HepG2 (cell line): ENCODE measurements around the gene TH. TPM values are rescaled to one million over a fixed set of nuclear protein-coding genes. Genes with fewer than 3 reads are reported as not detected.

Experiments used
- GATA4 ChIP-seq: sonication (generic); IDR thresholded peaks from 2 replicates; pipeline ENCODE4 v1.6.1; 2016; ENCODE audit warnings: antibody characterized with exemption, low read depth, borderline replicate concordance
- MED8 ChIP-seq: sonication (generic); formaldehyde crosslinking; IDR thresholded peaks from 2 replicates; pipeline ENCODE4 v1.8.1; 2023; ENCODE audit warnings: mild to moderate bottlenecking, missing genetic modification reagents; ENCODE audit not compliant: insufficient replicate concordance
- MEIS1 ChIP-seq: sonication (generic); formaldehyde crosslinking; IDR thresholded peaks from 2 replicates; pipeline ENCODE4 v1.9.0; 2021; ENCODE audit warnings: mild to moderate bottlenecking, missing genetic modification reagents, moderate library complexity, borderline replicate concordance
- ZNF138 ChIP-seq: sonication (generic); formaldehyde crosslinking; IDR thresholded peaks from 2 replicates; pipeline ENCODE4 v1.5.0; 2020; ENCODE audit warnings: mild to moderate bottlenecking, low read depth, missing genetic modification reagents
- ZNF263 ChIP-seq: sonication (generic); formaldehyde crosslinking; IDR thresholded peaks from 2 replicates; pipeline ENCODE4 v1.4.0; 2020; ENCODE audit warnings: missing genetic modification reagents
- ZNF274 ChIP-seq: sonication (generic); formaldehyde crosslinking; IDR thresholded peaks from 2 replicates; pipeline ENCODE4 v1.5.1; 2020; ENCODE audit warnings: mild to moderate bottlenecking, missing genetic modification reagents
- ZNF614 ChIP-seq: IDR thresholded peaks from 2 replicates; pipeline ENCODE4 v1.6.1; 2018; ENCODE audit warnings: missing biosample characterization, missing genetic modification reagents, inconsistent platforms, borderline replicate concordance
- polyA plus RNA-seq, 8 experiments: library from polyadenylated mRNA; depleted of rRNA in 3 of 8; stranded (reverse) in 7 of 8; unstranded in 1 of 8; fragments of >200 nt; fragmentation: Illumina TruSeq in 4 of 8; extraction: Trizol in 4 of 8; gene quantifications; 2 replicates each; pipeline versions ENCODE4 v1.2.1 to v1.2.3, GENCODE V29; 2011 to 2016; ENCODE audit warnings: low read depth in 4 of 8, missing spikeins in 1 of 8, mixed read lengths in 1 of 8; ENCODE audit not compliant: insufficient read depth in 1 of 8
- total RNA-seq, 5 experiments: library from RNA; depleted of rRNA; stranded (reverse); fragments of >200 nt; fragmentation: Illumina TruSeq; extraction: Trizol; gene quantifications; 2 replicates each; pipeline ENCODE4 v1.2.3, GENCODE V29; 2016; ENCODE audit warnings: low read depth in 1 of 5
- TF ChIP-seq, protein P1 (sequence below): sonication (generic); formaldehyde crosslinking; IDR thresholded peaks from 2 replicates; pipeline ENCODE4 v1.8.0; 2022; ENCODE audit warnings: missing genetic modification reagents, mild to moderate bottlenecking, moderate library complexity, borderline replicate concordance
- TF ChIP-seq, protein P2 (sequence below): IDR thresholded peaks from 2 replicates; pipeline ENCODE4 v1.6.1; 2016; ENCODE audit warnings: low read depth, borderline replicate concordance
- TF ChIP-seq, protein P3 (sequence below): sonication (generic); formaldehyde crosslinking; IDR thresholded peaks from 2 replicates; pipeline ENCODE4 v1.8.1; 2022; ENCODE audit warnings: mild to moderate bottlenecking, missing genetic modification reagents
- TF ChIP-seq, protein P4 (sequence below): IDR thresholded peaks from 2 replicates; pipeline ENCODE4 v1.6.1; 2016; ENCODE audit warnings: missing genetic modification reagents, missing compliant biosample characterization
- TF ChIP-seq, protein P5 (sequence below): sonication (generic); formaldehyde crosslinking; IDR thresholded peaks from 2 replicates; pipeline ENCODE4 v1.5.1; 2020; ENCODE audit warnings: mild to moderate bottlenecking, missing genetic modification reagents, borderline replicate concordance
- TF ChIP-seq, protein P6 (sequence below): sonication (generic); formaldehyde crosslinking; IDR thresholded peaks from 2 replicates; pipeline ENCODE4 v1.8.1; 2022; ENCODE audit warnings: low read depth, mild to moderate bottlenecking, missing genetic modification reagents
- TF ChIP-seq, protein P7 (sequence below): IDR thresholded peaks from 2 replicates; pipeline ENCODE4 v1.6.1; 2018; ENCODE audit warnings: missing genetic modification reagents

TH gene
- total and polyA plus RNA-seq, 2 of the 13 experiments (the other 11 are each of a cell fraction or from before 2014, with no cell fraction given) = 0.36 TPM; not detected in 1

DNA sequence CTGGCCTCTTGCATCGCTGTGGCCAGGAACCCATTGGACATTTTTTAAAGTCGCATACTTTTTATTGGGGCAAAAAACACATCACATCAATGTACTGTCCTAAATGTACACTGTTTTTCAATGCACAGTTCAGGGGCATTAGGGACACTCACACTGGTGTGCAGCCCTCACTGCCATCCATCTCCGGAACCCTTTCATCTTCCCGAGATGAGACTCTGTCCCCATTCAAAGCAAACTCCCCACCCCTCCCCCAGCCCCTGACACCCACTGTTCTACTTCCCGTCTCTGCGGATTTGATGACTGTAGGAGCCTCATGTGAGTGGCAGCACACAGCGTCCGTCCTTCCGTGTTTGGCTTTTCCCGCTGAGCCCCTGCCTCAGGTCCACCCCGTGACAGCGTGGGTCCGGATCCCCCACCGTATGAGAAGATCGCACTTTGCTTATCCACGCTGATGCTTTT is 41.8 kb upstream of the TH start (continued):
- TF ChIP-seq, protein P1, sequence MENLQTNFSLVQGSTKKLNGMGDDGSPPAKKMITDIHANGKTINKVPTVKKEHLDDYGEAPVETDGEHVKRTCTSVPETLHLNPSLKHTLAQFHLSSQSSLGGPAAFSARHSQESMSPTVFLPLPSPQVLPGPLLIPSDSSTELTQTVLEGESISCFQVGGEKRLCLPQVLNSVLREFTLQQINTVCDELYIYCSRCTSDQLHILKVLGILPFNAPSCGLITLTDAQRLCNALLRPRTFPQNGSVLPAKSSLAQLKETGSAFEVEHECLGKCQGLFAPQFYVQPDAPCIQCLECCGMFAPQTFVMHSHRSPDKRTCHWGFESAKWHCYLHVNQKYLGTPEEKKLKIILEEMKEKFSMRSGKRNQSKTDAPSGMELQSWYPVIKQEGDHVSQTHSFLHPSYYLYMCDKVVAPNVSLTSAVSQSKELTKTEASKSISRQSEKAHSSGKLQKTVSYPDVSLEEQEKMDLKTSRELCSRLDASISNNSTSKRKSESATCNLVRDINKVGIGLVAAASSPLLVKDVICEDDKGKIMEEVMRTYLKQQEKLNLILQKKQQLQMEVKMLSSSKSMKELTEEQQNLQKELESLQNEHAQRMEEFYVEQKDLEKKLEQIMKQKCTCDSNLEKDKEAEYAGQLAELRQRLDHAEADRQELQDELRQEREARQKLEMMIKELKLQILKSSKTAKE (CRISPR knock-in tag) = peak; percentile 57; the same call in 1 of the 2 replicates
- TF ChIP-seq, protein P2, sequence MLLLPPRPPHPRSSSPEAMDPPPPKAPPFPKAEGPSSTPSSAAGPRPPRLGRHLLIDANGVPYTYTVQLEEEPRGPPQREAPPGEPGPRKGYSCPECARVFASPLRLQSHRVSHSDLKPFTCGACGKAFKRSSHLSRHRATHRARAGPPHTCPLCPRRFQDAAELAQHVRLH = peak; percentile 22; the same call in 1 of the 2 replicates
- TF ChIP-seq ZNF274 (CRISPR knock-in tag) (0 out of 2 replicates have a peak, but pooled peaks have one; percentile 47), ZNF138 (CRISPR knock-in tag) (no peak), ZNF614 (CRISPR knock-in tag) (peak; percentile 35; the same call in 1 of the 2 replicates), MED8 (CRISPR knock-in tag) (peak; percentile 34), MEIS1 (CRISPR knock-in tag) (peak; percentile 49; the same call in 1 of the 2 replicates), ZNF263 (CRISPR knock-in tag) (0 out of 2 replicates have a peak, but pooled peaks have one; percentile 20), GATA4 (peak; percentile 37; the same call in 1 of the 2 replicates)
- TF ChIP-seq, protein P3, sequence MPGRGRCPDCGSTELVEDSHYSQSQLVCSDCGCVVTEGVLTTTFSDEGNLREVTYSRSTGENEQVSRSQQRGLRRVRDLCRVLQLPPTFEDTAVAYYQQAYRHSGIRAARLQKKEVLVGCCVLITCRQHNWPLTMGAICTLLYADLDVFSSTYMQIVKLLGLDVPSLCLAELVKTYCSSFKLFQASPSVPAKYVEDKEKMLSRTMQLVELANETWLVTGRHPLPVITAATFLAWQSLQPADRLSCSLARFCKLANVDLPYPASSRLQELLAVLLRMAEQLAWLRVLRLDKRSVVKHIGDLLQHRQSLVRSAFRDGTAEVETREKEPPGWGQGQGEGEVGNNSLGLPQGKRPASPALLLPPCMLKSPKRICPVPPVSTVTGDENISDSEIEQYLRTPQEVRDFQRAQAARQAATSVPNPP (CRISPR knock-in tag) = no peak
- TF ChIP-seq, protein P4, sequence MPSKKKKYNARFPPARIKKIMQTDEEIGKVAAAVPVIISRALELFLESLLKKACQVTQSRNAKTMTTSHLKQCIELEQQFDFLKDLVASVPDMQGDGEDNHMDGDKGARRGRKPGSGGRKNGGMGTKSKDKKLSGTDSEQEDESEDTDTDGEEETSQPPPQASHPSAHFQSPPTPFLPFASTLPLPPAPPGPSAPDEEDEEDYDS (CRISPR knock-in tag) = peak; percentile 55; the same call in 1 of the 2 replicates
- TF ChIP-seq, protein P5, sequence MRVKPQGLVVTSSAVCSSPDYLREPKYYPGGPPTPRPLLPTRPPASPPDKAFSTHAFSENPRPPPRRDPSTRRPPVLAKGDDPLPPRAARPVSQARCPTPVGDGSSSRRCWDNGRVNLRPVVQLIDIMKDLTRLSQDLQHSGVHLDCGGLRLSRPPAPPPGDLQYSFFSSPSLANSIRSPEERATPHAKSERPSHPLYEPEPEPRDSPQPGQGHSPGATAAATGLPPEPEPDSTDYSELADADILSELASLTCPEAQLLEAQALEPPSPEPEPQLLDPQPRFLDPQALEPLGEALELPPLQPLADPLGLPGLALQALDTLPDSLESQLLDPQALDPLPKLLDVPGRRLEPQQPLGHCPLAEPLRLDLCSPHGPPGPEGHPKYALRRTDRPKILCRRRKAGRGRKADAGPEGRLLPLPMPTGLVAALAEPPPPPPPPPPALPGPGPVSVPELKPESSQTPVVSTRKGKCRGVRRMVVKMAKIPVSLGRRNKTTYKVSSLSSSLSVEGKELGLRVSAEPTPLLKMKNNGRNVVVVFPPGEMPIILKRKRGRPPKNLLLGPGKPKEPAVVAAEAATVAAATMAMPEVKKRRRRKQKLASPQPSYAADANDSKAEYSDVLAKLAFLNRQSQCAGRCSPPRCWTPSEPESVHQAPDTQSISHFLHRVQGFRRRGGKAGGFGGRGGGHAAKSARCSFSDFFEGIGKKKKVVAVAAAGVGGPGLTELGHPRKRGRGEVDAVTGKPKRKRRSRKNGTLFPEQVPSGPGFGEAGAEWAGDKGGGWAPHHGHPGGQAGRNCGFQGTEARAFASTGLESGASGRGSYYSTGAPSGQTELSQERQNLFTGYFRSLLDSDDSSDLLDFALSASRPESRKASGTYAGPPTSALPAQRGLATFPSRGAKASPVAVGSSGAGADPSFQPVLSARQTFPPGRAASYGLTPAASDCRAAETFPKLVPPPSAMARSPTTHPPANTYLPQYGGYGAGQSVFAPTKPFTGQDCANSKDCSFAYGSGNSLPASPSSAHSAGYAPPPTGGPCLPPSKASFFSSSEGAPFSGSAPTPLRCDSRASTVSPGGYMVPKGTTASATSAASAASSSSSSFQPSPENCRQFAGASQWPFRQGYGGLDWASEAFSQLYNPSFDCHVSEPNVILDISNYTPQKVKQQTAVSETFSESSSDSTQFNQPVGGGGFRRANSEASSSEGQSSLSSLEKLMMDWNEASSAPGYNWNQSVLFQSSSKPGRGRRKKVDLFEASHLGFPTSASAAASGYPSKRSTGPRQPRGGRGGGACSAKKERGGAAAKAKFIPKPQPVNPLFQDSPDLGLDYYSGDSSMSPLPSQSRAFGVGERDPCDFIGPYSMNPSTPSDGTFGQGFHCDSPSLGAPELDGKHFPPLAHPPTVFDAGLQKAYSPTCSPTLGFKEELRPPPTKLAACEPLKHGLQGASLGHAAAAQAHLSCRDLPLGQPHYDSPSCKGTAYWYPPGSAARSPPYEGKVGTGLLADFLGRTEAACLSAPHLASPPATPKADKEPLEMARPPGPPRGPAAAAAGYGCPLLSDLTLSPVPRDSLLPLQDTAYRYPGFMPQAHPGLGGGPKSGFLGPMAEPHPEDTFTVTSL (CRISPR knock-in tag) = 0 out of 2 replicates have a peak, but pooled peaks have one; percentile 29
- TF ChIP-seq, protein P6, sequence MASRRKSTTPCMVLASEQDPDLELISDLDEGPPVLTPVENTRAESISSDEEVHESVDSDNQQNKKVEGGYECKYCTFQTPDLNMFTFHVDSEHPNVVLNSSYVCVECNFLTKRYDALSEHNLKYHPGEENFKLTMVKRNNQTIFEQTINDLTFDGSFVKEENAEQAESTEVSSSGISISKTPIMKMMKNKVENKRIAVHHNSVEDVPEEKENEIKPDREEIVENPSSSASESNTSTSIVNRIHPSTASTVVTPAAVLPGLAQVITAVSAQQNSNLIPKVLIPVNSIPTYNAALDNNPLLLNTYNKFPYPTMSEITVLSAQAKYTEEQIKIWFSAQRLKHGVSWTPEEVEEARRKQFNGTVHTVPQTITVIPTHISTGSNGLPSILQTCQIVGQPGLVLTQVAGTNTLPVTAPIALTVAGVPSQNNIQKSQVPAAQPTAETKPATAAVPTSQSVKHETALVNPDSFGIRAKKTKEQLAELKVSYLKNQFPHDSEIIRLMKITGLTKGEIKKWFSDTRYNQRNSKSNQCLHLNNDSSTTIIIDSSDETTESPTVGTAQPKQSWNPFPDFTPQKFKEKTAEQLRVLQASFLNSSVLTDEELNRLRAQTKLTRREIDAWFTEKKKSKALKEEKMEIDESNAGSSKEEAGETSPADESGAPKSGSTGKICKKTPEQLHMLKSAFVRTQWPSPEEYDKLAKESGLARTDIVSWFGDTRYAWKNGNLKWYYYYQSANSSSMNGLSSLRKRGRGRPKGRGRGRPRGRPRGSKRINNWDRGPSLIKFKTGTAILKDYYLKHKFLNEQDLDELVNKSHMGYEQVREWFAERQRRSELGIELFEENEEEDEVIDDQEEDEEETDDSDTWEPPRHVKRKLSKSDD (CRISPR knock-in tag) = 0 out of 2 replicates have a peak, but pooled peaks have one; percentile 9
- TF ChIP-seq, protein P7, sequence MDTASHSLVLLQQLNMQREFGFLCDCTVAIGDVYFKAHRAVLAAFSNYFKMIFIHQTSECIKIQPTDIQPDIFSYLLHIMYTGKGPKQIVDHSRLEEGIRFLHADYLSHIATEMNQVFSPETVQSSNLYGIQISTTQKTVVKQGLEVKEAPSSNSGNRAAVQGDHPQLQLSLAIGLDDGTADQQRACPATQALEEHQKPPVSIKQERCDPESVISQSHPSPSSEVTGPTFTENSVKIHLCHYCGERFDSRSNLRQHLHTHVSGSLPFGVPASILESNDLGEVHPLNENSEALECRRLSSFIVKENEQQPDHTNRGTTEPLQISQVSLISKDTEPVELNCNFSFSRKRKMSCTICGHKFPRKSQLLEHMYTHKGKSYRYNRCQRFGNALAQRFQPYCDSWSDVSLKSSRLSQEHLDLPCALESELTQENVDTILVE (CRISPR knock-in tag) = no peak
